Astrocyte (in vitro differentiated cells and primary cell): ENCODE results near the gene KRI1.

Experiments
- CTCF ChIP-seq: IDR thresholded peaks from 2 replicates; pipeline ENCODE4 v1.5.1; 2011; ENCODE audit warnings: low read depth, mild to moderate bottlenecking, inconsistent platforms, low read length, moderate library complexity; ENCODE audit not compliant: insufficient read depth
- EZH2 ChIP-seq: IDR thresholded peaks from 2 replicates; pipeline ENCODE4 v1.6.1; 2012; ENCODE audit warnings: mild to moderate bottlenecking, low read length, inconsistent platforms; ENCODE audit not compliant: insufficient read depth

DNA sequence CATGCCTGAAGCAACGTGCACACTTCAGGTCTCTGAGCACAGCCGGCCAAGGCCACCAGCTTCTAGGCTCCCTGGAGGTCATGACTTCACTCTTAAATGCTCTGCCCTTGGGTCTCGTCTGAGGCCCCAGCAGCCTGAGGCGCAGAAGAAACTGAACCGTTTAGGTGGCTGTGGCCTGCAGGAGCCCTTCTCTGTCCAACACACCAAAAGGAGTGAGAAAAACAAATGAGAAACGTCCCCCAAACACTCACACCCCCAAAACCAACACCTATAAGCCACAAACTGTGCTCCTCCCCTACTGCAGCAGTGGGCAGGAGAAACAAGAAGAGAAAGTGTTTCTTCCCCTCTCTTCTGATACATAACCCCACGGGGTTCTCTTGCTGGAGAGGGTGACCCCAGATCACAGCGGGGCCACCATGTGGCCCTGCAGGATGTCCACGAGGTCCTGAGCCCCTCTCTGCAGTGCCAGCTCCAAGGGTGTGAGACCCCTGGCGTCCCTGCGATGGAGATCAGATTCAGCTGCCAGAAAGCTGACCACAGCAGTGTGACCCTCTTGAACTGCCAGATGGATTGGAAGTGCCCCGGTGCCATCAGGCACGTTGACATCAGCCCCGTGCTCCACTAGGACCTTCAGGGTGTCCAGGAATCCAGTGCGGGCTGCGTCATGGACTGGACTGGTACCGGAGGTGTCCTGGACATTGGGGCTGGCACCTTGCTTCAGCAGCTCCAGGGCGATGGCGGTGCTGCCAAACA lies 1.0 kb upstream of the KRI1 start:
- TF ChIP-seq CTCF: no peak
- no peak for TF ChIP-seq EZH2
